Panc1 (cell line): Measurements from ENCODE around the gene SDCBP2. TPM values are rescaled to one million over a fixed set of nuclear protein-coding genes. Genes with fewer than 3 reads are reported as not detected.

Experiments used
- ATAC-seq: fragments of 200-7000 bp; cut with Tn5 transposase; 2 replicates; pipeline ENCODE4 v1.9.1; 2020; ENCODE audit warnings: mild to moderate bottlenecking, moderate library complexity
- BruUV-seq: library from RNA; stranded (reverse); fragments of 400-500 nt; replicated peaks from 2 replicates; lab custom pipeline; 2021; lab: Mats Ljungman, UMichigan
- CTCF ChIA-PET: fragments of 300-600 bp; sonication (Branson Sonifier 250); formaldehyde crosslinking; loops from one replicate; lab custom pipeline; 2022; ENCODE audit warnings: antibody characterized with exemption; lab: Charles Lee
- POLR2A ChIA-PET: fragments of 300-600 bp; sonication (Branson Sonifier 250); formaldehyde crosslinking; loops from one replicate; lab custom pipeline; 2022; ENCODE audit warnings: antibody characterized with exemption; lab: Charles Lee
- DNase-seq: peaks from one replicate; pipeline ENCODE4 v3.0.0-alpha.2; 2010; ENCODE audit warnings: low read depth, low spot score
- H3K27ac ChIP-seq: 2 replicates; pipeline ENCODE4 v1.5.1; 2011; ENCODE audit warnings: mild to moderate bottlenecking, low read length, inconsistent platforms
- H3K27me3 ChIP-seq: fragments of 200-500 bp; sonication (Bioruptor generic); 2 replicates; pipeline ENCODE4 v1.6.0; 2014; ENCODE audit warnings: low read length, inconsistent platforms; ENCODE audit not compliant: control insufficient read depth, insufficient read depth
- H3K36me3 ChIP-seq: fragments of 200-500 bp; sonication (Bioruptor generic); 2 replicates; pipeline ENCODE4 v1.5.1; 2014; ENCODE audit warnings: inconsistent platforms, mild to moderate bottlenecking, low read length, moderate library complexity; ENCODE audit not compliant: control insufficient read depth, insufficient read depth
- H3K4me1 ChIP-seq: 2 replicates; pipeline ENCODE4 v1.5.1; 2011; ENCODE audit warnings: inconsistent platforms, mild to moderate bottlenecking, low read length, moderate library complexity; ENCODE audit not compliant: control insufficient read depth, insufficient read depth
- H3K4me3 ChIP-seq, 2 experiments: 2 replicates each; pipeline ENCODE4 v1.5.1; 2011 to 2012; ENCODE audit warnings: low read depth in 2 of 2, low read length in 2 of 2, mild to moderate bottlenecking in 2 of 2, inconsistent platforms in 1 of 2, moderate library complexity in 1 of 2
- H3K9me3 ChIP-seq: fragments of 200-500 bp; sonication (Bioruptor generic); 2 replicates; pipeline ENCODE4 v1.5.1; 2014; ENCODE audit warnings: low read depth, mild to moderate bottlenecking, inconsistent platforms, low read length, moderate library complexity; ENCODE audit not compliant: control insufficient read depth, insufficient read depth
- CTCF ChIP-seq: fragments of 450-650 bp; IDR thresholded peaks from 2 replicates; pipeline ENCODE4 v1.5.1; 2017; ENCODE audit warnings: mild to moderate bottlenecking
- POLR2AphosphoS5 ChIP-seq: IDR thresholded peaks from 2 replicates; pipeline ENCODE4 v1.6.1; 2012; ENCODE audit warnings: mild to moderate bottlenecking, low read depth, low read length, moderate library complexity
- SIN3A ChIP-seq: IDR thresholded peaks from 2 replicates; pipeline ENCODE4 v1.6.1; 2012; ENCODE audit warnings: low read depth, mild to moderate bottlenecking, low read length, moderate library complexity, borderline replicate concordance; ENCODE audit not compliant: insufficient read depth
- TCF7L2 ChIP-seq: IDR thresholded peaks from 2 replicates; pipeline ENCODE4 v1.6.1; 2011; ENCODE audit warnings: mild to moderate bottlenecking, low read depth, low read length, inconsistent platforms
- in situ Hi-C: cut with HindIII; loops from 2 replicates; pipeline ENCODE4 v1.10.0; 2016; ENCODE audit warnings: low sequenced_read_pairs, low pct_unique_long_range_greater_than_20kb
- intact Hi-C: fragments of 100-400 bp; cut with micrococcal nuclease; formaldehyde crosslinking; loops from one replicate; pipeline ENCODE4 v1.10.0; 2022; ENCODE audit not compliant: unreplicated experiment
- total RNA-seq: library from RNA; stranded (reverse); gene quantifications from one replicate; pipeline ENCODE4 v1.2.1, GENCODE V29; 2021; ENCODE audit not compliant: unreplicated experiment
- TF ChIP-seq, protein P1 (sequence below), 2 experiments: IDR thresholded peaks; 2 replicates each; pipeline ENCODE4 v1.6.1; 2011 to 2012; ENCODE audit warnings: low read depth in 2 of 2, control low read depth in 1 of 2, low read length in 1 of 2, mild to moderate bottlenecking in 1 of 2, moderate library complexity in 1 of 2; ENCODE audit not compliant: insufficient read depth in 1 of 2

SDCBP2 gene
- total RNA-seq, 1 experiment from 2014 or later, result 1.8 TPM

- intact Hi-C loops, result no loop called here
- in situ Hi-C loops, result no loop called here
- H3K36me3 ChIP-seq, result no peaks in the 10 kb centered on the region
These were observed 29.2 kb upstream of the SDCBP2 start for GRCh38 chr20:1357921-1358671.

DNA sequence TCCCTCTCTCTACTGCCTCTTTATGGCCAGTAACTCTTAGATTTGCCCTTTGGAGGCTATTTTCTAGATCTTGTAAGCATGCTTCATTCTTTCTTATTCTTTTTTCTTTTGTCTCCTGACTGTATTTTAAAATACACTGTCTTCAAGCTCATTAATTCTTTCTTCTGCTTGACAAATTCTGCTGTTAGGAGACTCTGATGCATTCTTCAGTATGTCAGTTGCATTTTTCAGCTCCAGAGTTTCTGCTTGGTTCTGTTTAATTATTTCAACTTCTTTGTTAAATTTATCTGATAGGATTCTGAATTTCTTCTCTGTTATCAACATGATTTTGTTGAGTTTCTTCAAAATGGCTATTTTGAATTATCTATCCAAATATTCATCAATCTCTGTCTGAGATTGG, 25.0 kb upstream of the SDCBP2 start:
- CTCF ChIA-PET, result no interaction called here
- intact Hi-C loops, result no loop called here
- in situ Hi-C loops, result no loop called here

More at GRCh38 chr20:1357921-1358671, 29.2 kb upstream of the SDCBP2 start:
- POLR2A ChIA-PET, result no interaction called here
- CTCF ChIA-PET, result no interaction called here
- Histone ChIP-seq H3K4me3 (no peak overlapping the region), H3K4me1 (no peaks in the 10 kb centered on the region), H3K27ac (no peak overlapping the region), H3K9me3 (peaks cover 9% of the 10 kb centered on the region; the same call in 1 of the 2 replicates), H3K27me3 (no peaks in the 10 kb centered on the region)
- ATAC-seq (no peak), DNase-seq (no peak)
- no TSS peak for BruUV-seq
- TF ChIP-seq POLR2AphosphoS5 (no peak), SIN3A (no peak), CTCF (no peak), TCF7L2 (no peak)
- TF ChIP-seq, protein P1, sequence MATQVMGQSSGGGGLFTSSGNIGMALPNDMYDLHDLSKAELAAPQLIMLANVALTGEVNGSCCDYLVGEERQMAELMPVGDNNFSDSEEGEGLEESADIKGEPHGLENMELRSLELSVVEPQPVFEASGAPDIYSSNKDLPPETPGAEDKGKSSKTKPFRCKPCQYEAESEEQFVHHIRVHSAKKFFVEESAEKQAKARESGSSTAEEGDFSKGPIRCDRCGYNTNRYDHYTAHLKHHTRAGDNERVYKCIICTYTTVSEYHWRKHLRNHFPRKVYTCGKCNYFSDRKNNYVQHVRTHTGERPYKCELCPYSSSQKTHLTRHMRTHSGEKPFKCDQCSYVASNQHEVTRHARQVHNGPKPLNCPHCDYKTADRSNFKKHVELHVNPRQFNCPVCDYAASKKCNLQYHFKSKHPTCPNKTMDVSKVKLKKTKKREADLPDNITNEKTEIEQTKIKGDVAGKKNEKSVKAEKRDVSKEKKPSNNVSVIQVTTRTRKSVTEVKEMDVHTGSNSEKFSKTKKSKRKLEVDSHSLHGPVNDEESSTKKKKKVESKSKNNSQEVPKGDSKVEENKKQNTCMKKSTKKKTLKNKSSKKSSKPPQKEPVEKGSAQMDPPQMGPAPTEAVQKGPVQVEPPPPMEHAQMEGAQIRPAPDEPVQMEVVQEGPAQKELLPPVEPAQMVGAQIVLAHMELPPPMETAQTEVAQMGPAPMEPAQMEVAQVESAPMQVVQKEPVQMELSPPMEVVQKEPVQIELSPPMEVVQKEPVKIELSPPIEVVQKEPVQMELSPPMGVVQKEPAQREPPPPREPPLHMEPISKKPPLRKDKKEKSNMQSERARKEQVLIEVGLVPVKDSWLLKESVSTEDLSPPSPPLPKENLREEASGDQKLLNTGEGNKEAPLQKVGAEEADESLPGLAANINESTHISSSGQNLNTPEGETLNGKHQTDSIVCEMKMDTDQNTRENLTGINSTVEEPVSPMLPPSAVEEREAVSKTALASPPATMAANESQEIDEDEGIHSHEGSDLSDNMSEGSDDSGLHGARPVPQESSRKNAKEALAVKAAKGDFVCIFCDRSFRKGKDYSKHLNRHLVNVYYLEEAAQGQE (IDR thresholded peaks at IDR 0.05; ENCODE audit: insufficient read depth in 1 of 2, low read depth in 2 of 2, low read length in 1 of 2), result no peak

More for the DNA sequence above, 25.0 kb upstream of the SDCBP2 start:
- Histone ChIP-seq H3K27me3 (no peaks in the 10 kb centered on the region), H3K9me3 (peaks cover 11% of the 10 kb centered on the region; the same call in 1 of the 2 replicates), H3K27ac (no peak overlapping the region), H3K4me1 (no peaks in the 10 kb centered on the region), H3K36me3 (no peaks in the 10 kb centered on the region), H3K4me3 (no peak overlapping the region)
- no peak for DNase-seq
- no TSS peak for BruUV-seq
- TF ChIP-seq CTCF (no peak), POLR2AphosphoS5 (no peak)
- POLR2A ChIA-PET, result no interaction called here
- ATAC-seq, result no peak
